ENCODE measurements around the gene VRTN. TPM values are rescaled to one million over a fixed set of nuclear protein-coding genes. Genes with fewer than 3 reads are reported as not detected.

Gene VRTN
- total RNA-seq, 1 donor from 2014 or later, result not detected

DNA sequence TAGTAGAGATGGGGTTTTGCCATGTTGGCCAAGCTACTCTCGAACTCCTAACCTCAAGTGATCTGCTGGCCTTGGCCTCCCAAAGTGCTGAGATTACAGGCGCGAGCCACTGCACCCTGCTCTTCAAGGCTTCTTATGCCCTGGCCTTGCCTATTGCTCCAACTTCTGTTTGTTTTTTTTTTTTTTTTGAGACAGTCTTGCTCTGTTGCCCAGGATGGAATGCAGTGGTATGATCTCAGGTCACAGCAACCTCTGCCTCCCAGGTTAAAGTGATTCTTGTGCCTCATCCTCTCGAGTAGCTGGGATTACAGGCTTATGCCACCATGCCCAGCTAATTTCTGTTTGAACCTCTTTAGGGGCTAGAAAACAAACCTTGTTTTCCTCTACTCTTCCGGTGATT, 39.6 kb upstream of the VRTN start:
- Mint-ChIP-seq H3K27me3 (no peaks in the 10 kb centered on the region), H3K27ac (no peak overlapping the region), H3K4me1 (ENCODE audit: unreplicated experiment) (no peaks in the 10 kb centered on the region), H3K36me3 (no peaks in the 10 kb centered on the region), H3K9me3 (no peaks in the 10 kb centered on the region), H3K4me3 (no peak overlapping the region)
- TF ChIP-seq, protein P1, sequence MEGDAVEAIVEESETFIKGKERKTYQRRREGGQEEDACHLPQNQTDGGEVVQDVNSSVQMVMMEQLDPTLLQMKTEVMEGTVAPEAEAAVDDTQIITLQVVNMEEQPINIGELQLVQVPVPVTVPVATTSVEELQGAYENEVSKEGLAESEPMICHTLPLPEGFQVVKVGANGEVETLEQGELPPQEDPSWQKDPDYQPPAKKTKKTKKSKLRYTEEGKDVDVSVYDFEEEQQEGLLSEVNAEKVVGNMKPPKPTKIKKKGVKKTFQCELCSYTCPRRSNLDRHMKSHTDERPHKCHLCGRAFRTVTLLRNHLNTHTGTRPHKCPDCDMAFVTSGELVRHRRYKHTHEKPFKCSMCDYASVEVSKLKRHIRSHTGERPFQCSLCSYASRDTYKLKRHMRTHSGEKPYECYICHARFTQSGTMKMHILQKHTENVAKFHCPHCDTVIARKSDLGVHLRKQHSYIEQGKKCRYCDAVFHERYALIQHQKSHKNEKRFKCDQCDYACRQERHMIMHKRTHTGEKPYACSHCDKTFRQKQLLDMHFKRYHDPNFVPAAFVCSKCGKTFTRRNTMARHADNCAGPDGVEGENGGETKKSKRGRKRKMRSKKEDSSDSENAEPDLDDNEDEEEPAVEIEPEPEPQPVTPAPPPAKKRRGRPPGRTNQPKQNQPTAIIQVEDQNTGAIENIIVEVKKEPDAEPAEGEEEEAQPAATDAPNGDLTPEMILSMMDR (conservative IDR thresholded peaks at IDR 0.05), result no peak
- DNase-seq (ENCODE audit: extremely low spot score, unreplicated experiment), result no peak

DNA sequence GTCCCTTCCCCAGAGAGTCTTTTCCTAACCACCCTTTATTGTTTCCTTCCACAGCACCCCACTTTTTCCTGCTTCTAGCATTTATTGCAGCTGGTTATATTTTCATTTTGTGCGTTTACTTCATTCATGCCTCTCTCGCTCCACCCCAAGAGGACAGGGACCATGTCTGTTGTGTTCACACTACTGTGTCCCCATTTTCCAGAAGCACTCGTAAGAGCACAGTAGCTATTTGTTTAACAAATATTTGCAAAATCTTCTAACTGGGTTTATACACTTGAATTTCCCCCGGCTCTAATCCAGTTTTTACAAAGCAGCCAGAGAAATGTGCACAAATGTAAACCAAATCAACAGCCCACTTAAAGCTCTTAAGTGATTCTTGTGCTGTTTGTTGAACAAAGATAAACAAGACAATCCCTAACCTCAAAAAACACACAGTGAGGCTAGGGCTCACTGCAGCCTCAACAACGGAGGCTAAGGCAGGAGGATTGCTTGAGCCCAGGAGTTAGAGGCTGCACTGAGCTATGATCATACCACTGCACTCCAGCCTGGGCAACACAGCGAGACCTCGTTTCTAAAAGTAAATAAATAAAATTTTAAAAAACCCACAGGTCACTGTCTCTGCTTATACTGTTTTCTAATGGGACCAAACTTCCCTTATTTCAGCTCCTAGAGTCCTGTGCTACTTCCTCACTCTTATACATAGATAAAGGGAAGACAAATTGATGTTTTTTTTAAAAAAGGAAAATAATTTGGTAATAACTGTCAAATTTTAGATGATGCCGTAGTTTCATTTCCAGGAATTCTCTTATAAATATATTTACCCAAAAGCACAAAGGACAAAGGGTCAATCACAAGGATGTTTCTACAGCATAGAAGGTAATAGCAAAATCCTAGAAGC, 38.9 kb upstream of the VRTN start:
- no peak overlapping the region for H3K4me3 Mint-ChIP-seq

DNA sequence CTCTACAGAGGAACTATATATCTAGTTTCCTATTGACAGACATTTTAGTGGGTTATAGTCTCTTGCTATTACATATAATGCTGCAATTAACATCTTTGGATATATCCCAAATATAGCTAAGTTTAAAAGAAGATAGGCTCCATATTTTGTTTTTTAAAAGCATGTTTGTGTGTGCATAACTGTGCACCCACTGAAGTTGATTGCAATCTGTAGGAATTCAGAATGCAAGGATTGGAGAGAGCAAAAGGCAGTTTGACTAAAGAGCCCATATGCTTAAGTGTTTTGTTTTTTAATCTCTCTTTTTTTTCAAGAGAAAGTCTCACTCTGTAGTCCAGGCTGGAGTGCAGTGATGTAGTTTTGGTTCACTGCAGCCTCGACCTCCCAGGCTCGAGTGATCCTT, 36.1 kb upstream of the VRTN start:
- Mint-ChIP-seq H3K9me3 (no peaks in the 10 kb centered on the region), H3K4me1 (ENCODE audit: unreplicated experiment) (no peaks in the 10 kb centered on the region), H3K36me3 (no peaks in the 10 kb centered on the region), H3K4me3 (no peak overlapping the region), H3K27me3 (peaks cover 2% of the 10 kb centered on the region), H3K27ac (no peak overlapping the region)
- DNase-seq (ENCODE audit: extremely low spot score, unreplicated experiment), result no peak
- TF ChIP-seq, protein P1 (conservative IDR thresholded peaks at IDR 0.05), result no peak

More for the DNA sequence above, 38.9 kb upstream of the VRTN start:
- Mint-ChIP-seq H3K4me1 (ENCODE audit: unreplicated experiment) (no peaks in the 10 kb centered on the region), H3K27me3 (no peaks in the 10 kb centered on the region), H3K9me3 (no peaks in the 10 kb centered on the region), H3K27ac (no peak overlapping the region), H3K36me3 (no peaks in the 10 kb centered on the region)
- TF ChIP-seq, protein P1 (conservative IDR thresholded peaks at IDR 0.05), result no peak
- DNase-seq (ENCODE audit: extremely low spot score, unreplicated experiment), result no peak

DNA sequence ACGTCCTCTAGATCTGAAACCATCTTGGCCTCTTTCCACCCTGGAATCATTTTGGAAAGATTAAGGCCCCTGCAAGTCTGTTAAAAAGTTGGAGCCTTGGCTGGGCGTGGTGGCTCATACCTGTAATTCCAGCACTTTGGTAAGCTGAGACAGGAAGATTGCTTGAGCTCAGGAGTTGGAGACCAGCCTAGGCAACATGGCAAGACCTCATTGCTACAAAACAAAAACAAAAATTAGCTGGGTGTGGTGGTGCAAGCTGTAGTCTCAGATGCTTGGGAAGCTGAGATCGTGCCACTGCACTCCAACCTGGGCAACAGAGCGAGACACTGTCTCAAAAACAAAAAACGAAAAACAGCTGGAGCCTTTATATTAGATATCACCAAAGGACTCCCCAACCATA, 34.7 kb upstream of the VRTN start:
- Mint-ChIP-seq H3K27me3 (peaks cover 2% of the 10 kb centered on the region), H3K4me3 (no peak overlapping the region), H3K27ac (peak overlapping the region; percentile 26)

DNA sequence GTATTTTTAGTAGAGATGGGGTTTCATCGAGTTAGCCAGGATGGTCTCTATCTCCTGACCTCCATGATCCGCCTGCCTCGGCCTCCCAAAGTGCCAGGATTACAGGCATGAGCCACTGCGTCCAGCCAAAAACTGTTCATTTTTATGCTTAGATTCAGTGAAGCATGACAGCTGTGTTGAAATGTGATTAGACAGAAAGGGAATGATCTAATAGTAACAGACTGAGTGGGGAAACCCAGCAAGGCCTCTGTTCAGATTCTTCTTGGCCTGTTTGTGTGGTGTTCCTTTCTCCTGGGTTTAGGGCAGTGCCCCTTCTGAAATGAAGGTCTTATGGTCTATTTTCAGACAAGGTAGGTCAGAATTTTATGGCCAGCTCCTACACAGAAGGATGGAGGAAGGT, 33.7 kb upstream of the VRTN start:
- Mint-ChIP-seq H3K27ac (no peak overlapping the region), H3K4me1 (ENCODE audit: unreplicated experiment) (no peaks in the 10 kb centered on the region), H3K4me3 (no peak overlapping the region), H3K9me3 (no peaks in the 10 kb centered on the region), H3K27me3 (peaks cover 2% of the 10 kb centered on the region), H3K36me3 (no peaks in the 10 kb centered on the region)
- DNase-seq (ENCODE audit: extremely low spot score, unreplicated experiment), result no peak
- TF ChIP-seq, protein P1 (conservative IDR thresholded peaks at IDR 0.05), result no peak

More for the DNA sequence above, 34.7 kb upstream of the VRTN start:
- TF ChIP-seq, protein P1 (conservative IDR thresholded peaks at IDR 0.05), result no peak
- no peak for DNase-seq (ENCODE audit: extremely low spot score, unreplicated experiment)
- no peaks in the 10 kb centered on the region for H3K36me3 Mint-ChIP-seq
- H3K4me1 Mint-ChIP-seq (ENCODE audit: unreplicated experiment), result no peaks in the 10 kb centered on the region
- H3K9me3 Mint-ChIP-seq, result no peaks in the 10 kb centered on the region

Data from type B pancreatic cell (in vitro differentiated cells).